ENCODE results near the gene ZP2.
A peak's percentile ranks its signal among the peaks of the same experiment; 100 is the strongest.
"Not testable (repeated sequence)": the region's sequence is repeated elsewhere in the genome, so short reads cannot be mapped to it uniquely, and the experiment has no call there.

Gene ZP2

DNA sequence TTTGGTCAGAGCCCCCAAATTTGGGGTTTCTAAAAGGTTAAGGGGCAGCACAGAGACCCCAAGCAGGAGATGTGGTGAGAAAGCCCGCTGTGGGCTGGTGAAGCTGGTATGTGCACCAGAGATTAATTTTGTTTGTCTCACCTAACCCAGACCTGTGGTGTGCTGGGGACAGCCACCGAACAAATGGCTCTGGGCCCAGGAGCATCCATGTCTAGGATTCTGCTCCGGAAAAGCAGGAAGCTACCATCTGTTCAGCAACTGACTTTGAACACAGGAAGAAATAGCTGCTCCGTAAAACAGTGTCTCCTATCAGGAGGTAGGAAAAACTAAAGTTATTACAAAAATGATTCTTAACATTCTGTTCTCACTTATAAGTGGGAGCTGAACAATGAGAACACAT, 2.7 kb upstream of the ZP2 start:
- DNase-seq (ENCODE audit: low read depth) = no peak

DNA sequence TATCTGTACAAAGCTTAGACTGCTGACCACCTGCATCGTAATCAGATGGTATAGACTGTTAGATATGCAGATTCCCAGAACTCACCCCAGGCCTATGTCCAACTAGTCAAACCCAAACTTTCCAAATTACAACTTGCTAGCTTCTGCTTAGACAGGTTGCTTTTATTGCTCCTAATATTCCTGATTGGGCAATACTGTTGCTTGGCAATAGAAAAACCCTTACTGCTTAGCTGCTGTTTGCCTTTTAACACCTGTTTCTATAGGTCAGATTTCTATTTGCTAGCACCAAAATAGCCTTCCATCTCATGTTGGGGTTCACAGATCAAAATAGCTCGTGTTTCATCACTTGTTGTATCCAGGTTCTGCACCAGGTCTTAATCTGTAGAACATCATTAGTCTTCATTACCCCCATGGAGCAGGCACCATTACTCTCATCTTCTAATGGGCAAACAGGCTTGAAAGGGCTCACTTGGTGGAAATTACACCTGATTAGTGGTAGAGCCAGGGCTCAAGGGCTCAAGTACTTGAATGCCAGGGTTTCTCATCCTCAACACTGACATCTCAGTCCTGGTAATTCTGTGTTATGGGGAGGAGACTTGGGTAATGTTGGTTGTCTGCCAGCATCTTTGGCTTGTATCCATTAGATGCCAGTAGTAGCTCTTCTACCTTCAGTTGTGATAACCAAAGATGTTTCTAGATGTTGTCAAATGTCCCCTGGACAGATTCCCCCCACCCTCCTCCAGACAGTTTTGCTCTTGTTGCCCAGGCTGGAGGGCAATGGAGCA, 2.7 kb downstream of the ZP2 start:
- no peak for DNase-seq (ENCODE audit: low read depth)

DNA sequence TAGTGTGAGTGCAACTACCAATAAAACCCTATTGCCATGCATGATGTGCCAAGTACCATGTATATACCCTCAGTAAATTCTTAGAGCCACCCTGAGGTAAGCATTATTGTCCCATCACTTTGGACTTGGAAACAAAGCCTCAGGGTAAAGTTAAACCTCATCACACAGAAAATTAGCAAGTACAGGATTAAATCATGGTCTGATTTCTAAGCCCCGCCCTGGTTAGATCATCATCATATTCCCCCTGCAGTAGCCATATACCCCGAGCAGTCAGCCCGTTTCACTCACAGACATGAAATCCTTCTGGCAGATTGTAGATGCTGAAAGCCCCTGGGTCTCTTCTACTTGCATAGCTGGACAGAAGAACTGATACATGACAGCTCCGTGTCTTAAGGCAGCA, 4.8 kb downstream of the ZP2 start:
- no peak for DNase-seq (ENCODE audit: low read depth)

DNA sequence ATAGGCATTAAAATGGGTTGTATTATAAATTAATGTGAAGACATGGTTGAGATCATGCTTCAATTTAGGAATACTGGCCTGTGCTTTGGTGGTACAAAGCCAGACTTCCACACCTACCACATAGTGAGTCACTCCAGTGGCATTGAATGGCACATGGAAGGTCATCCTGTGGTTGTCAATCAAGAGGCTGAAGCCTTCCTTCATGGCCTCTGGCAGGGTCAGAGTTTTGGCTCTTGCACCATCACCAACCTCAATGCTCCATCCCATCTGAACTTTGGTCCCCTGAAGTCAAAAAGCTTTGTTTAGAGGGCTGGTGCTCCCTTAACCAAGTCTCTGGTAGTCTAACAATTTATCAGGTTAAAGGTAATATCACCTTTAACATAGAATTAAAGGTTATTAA, 6.1 kb downstream of the ZP2 start:
- no peak for DNase-seq (ENCODE audit: low read depth)

DNA sequence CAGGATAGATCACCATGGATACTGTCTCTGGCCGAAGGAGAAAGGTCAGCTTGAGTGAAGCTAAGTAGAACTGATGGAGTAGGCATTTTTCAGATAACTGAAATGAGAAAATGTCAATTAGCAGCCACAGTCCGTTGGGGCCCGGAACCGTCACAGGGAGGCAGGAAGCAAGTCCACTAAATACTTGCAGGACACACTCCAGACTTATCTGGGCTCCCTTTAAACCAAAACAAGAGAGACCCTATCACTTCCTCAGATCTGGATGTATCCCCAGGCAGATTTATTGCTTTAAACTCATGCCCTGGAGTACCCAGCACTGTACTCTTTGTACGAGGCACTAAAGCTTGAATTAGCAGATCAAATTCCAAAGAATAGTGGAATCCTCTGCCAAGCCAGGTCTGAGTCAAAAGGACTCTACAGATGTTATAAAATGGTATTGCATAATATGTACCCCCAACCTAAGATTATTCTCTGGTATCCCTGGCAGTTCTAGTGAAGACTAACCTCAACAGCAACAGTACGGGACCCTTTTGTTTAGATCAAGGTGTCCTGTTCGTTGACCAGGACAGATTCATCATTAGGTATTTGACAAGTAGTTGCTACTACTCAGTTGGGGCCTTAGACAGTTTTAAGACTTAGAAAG, 8.1 kb downstream of the ZP2 start:
- DNase-seq (ENCODE audit: low read depth) = no peak

DNA sequence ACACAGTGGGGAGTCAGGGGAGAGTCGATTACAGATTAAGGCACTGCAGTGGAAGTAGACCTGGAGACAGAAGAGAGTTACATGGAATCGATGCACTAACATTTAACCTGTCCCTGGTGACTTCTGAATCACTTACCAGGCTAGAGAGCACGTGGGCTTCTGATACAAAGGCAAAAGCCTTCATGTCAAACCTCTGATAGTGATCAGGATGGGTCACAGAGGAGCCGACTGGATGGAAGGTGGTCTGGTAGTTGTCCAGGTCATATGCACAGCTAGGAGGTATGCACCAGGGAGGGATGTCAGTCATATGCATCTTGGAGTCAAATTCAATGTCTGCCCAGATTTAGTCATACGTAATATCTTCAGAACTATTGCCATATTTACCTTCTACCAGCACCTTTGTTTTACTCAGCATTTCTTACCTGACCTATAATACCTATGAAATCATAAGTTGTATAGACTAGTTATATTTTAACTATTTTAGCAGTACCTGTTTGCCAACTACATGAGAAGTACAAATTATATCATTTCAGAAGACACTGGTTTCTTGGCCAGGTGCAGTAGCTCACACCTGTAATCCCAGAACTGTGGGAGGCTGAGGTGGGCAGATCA, 11.7 kb downstream of the ZP2 start:
- no peak for DNase-seq (ENCODE audit: low read depth)

DNA sequence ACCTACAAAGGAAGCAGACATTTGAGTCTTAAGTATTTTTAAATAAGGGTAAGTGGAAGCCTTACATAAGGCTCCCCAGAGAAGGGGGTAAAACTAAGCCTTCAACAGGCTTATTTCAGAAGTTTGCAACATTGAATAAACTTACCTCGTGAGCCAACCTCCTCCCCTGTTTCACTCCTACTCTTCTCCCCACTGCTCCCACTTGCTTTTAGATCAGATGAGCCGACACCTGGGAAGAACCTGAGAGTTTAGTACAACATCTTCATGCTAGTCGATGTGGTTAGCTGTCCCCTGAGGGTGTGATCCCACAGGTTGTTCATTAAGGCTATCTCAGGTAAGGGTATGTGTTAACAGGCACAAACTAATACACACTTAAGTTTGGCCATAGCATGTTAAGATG, 13.8 kb downstream of the ZP2 start:
- no peak for DNase-seq (ENCODE audit: low read depth)

DNA sequence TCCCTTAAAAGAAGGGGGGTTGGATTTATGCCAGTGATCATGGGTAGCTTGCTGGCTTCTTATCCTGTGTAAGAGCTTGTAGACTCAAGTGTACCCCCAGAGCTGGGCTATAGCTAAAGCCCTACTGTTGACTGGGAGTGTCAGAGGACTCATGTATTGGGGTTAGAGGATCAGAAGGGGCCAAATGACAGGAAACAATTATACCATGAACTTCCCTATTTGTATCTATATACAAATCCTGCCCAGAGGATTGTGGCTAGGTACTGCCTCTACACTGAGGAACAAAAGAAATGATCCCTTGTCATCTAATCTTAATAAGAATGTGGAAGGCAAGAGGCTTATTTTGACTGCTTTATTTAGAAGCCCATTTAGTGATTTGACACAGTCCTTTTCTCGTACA, 14.3 kb downstream of the ZP2 start:
- no peak for DNase-seq (ENCODE audit: low read depth)

DNA sequence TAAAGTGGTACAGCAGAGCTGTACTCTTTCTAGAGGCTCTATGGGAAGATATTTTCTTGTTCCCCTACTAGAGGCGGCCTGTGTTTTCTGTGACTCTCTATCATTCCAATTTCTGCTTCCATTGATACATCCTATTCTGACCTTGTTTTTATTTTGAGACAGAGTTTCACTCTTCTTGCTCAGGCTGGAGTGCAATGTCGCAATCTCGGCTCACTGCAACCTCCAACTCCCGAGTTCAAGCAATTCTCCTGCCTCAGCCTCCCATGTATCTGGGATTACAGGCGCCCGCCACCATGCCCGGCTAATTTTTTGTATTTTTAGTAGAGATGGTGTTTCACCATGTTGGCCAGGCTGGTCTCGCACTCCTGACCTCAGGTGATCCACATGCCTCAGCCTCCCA, 16.0 kb downstream of the ZP2 start:
- not testable (repeated sequence) for DNase-seq (ENCODE audit: low read depth)

DNA sequence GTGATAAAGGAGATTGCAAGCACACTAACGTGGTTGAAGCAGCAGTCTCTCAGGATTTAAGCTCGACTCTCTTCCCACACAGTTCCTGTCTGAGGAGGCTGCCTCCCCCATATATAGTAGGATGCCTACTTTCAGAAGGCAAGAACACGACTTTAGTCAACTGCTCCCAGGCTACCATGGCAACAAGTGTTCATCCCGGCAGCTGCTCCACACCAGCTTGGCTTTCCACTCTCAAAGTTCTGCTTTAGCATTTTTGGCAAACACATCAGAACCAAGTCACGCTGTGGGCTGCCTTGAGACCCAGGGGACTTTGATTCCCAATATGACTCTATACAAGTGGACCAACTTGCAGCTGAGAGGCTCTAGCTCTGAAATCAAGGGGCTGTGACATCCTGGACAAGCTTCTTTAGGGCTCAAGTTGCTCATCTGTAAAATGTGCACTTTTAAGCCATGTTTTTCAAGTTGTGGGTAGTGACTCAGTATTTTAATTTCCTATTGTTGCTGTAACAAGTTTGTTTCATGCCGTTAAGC, 16.5 kb downstream of the ZP2 start:
- peak; percentile 22 for DNase-seq (ENCODE audit: low read depth)

DNA sequence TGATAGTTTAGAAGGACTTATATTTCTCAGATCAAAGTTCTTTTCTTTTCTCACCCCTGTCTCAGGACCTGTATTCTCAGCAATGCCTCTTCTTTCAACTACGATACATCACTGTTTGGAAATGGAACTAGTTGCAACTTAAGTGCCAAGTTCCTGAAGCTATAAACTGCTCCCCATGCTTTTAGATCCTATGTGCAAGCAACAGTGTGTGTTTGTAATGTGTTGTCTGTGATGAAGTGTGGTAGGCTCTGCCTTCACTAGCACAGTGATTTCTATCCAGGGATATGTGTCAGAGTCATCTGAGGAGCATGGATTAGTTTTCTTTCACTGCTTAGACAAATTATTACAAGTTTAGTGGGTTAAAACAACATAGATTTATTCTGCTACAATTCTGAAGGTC, 18.4 kb downstream of the ZP2 start:
- DNase-seq (ENCODE audit: low read depth) = no peak

DNA sequence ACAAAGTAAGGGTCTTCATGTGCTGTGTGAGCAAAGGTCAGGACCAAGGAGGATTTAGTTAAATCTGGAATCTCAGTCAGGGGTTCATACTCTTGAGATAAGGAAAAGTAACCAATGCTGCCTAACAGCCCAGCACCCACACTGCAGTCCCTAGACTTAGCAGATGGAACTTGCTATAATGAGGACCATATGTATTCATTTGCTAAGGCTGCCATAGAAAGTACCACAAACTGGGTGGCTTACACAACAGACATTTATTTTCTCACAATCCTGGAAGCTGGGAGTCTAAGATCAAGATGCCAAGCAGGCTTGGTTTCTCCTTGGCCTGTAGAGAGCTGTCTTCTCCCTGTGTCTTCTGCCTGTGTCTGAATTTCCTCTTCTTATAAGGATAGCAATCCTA, 20.8 kb downstream of the ZP2 start:
- DNase-seq (ENCODE audit: low read depth) = peak; percentile 60

DNA sequence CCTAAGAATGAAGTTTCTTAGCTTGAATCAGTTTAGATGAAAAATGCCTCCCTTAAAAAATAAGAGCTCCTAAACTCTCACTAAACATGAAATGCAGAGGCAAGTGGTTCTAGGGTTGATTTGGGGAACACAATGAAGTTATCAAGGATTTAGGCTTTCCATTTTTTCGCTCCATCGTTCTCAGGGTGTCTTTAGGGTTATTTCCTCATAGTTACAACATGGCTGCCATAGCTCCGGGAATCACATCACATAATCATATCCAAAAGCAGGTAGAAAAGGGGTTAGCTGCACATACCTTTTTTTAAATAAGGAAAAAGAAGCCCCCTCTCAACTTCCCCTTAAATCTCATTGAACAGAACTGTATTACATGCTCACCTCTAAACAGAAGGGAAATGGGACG, 21.4 kb downstream of the ZP2 start:
- no peak for DNase-seq (ENCODE audit: low read depth)

DNA sequence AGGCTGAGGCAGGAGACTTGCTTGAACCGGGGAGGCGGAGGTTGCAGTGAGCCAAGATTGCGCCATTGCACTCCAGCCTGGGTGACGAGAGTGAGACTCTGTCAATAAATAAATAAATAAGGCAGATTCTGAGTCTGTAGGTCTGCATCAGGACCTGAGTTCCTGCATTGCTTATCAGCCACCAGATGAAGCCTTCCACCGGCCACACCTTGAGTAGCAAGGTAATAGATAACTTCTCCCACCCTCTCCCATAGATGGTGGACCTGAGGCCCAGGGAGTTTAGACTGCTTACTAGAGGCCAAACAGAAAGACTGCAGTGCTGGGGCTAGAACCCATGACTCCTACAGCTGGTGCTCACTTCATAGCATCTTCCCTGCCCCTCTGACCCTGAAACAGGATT, 22.1 kb downstream of the ZP2 start:
- DNase-seq (ENCODE audit: low read depth) = no peak

DNA sequence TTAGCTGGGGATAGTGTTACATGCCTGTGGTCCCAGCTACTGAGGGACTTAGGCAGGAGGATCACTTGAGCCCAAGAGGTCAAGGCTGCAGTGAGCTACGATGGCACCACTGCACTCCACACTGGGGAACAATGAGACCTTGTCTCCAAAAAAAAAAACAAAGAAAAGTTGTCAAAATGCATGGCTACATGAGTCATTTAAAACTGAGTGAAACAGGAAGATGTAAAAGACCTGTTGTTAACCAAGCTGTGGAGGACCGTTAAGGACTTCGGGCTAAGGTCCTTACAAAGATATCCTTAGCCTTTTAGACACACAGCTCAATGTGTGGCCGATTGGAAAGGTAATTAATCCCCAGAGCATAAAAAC, 25.1 kb downstream of the ZP2 start:
- DNase-seq (ENCODE audit: low read depth) = no peak

DNA sequence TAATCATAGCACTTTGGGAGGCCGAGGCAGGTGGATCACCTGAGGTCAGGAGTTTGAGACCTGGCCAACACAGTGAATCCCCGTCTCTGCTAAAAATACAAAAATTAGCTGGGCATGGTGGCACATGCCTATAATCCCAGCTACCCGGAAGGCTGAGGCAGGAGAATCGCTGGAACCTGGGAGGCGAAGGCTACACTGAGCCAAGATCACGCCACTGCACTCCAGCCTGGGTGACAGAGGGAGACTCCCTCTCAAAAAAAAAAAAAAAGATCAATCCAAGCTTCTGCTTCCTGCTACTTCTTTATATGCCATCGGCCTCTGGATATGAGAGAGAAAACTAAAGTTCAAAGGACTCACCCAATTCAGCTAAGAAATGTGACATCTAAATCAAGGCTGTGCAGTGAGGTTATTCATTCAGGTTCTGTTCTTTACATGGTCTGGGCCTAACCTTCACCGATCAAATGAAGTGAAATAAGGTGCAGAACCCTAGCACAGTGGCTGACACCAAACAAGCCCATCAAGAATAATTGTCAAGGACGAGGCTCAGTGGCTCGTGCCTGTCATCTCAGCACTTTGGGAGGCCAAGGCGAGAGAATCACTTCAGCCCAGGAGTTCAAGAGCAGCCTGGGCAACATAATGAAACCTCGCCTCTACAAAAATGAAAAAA, 25.6 kb downstream of the ZP2 start:
- DNase-seq (ENCODE audit: low read depth) = no peak

DNA sequence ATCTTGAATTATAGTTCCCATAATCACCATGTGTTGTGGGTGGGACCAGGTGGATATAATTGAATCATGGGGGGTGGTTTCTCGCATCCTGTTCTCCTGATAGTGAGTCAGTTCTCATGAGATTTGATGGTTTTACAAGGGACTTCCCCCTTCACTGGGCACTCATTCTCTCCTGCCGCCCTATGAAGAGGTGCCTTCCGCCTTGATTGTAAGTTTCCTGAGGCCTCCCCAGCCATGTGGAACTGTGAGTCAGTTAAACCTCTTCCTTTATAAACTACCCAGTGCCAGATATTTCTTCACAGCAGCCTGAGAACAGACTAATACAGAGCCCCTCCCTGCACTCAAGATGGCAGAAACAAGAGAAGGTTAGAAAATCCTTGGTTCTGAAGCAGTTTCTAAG, 26.5 kb downstream of the ZP2 start:
- no peak for DNase-seq (ENCODE audit: low read depth)

DNA sequence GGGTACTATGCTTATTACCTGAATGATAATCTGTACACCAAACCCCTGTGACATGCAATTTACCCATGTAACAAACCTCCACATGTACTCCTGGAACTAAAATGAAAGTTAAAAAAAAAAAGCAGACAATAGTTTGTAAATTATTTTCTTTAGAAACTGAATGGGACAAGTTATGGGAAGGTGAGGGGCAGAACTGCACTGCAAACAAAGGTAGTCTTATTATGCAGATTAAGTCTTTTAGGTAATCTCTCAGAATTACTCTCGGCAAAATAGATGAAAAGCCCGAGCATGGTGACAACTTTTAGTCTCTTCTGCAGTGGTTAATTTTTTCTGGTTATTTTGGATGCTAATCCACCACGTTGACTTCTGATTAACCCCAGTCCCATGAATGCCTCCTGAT, 27.4 kb downstream of the ZP2 start:
- no peak for DNase-seq (ENCODE audit: low read depth)

DNA sequence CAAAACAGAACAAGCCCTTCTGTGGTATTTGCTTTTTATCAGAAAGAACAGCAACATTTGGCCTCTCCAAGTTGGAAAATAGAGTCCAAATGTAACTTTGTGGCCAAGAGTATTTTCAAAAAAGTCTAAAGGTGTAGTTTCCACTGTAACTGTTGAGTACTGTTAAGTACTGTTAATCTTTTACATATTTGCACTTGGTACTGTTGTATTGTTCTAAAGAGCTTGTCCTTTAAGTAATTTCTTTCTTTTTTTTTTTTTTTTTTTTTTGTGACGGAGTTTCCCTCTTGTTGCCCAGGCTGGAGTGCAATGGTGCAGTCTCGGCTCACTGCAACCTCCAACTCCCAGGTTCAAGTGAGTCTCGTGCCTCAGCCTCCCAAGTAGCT, 31.4 kb downstream of the ZP2 start:
- no peak for DNase-seq (ENCODE audit: low read depth)

DNA sequence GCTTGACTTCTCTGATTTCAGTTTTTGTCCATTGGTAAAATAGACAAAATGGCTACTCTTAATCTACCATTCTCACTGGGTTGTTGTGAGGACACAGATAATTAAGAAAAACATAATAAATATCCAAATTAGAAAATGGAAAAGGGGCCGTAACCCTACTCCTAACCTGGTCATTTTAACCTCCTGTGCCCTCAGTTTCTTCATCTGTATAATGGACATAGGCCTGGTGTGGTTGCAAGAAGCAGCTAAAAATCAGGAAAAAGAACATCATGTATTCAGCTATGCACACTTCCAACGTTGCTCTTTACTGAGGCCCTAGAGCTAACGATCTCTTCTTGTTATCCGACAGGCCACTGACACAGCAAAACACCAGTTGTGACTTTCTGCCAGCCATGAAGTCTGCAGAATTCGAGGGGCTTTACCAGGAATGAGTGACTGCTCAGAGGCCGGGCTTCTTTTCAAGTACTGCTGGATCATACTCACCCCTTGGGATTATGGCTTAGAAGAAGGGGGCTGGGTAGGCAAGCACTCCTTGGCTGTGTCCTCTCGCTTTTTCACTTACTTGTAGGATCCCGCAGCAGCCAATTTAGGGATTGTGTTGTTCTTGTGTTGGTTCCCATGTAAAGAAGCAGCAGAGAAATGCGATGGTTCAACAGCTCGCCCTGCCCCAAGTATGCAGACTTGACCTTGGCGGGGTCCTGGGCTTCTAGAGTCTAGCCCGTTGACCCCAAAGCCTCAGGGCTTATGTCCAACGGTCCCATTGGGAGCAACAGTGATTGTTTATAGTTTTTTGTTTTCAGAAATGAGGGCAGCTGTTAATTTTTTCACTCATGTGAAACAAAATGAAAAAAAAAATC, 32.0 kb downstream of the ZP2 start:
- no peak for DNase-seq (ENCODE audit: low read depth)

DNA sequence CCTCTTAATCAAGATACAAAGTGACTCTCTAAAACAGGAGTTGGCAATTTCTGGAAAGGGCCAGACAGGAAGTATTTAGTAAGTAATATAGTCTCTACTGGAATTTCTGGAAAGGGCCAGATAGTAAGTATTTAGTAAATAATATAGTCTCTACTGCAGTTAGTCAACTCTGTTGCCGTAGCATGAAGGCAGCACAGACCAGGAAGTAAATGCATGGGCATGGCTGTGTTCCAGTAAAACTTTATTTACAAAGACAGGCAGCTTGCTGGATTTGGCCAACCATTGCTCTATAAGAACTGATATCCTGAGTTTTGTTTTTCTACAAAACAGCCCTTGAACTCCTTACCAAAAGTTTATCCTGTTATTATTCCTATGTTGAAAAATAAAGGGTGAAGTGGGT, 36.0 kb downstream of the ZP2 start:
- no peak for DNase-seq (ENCODE audit: low read depth)

DNA sequence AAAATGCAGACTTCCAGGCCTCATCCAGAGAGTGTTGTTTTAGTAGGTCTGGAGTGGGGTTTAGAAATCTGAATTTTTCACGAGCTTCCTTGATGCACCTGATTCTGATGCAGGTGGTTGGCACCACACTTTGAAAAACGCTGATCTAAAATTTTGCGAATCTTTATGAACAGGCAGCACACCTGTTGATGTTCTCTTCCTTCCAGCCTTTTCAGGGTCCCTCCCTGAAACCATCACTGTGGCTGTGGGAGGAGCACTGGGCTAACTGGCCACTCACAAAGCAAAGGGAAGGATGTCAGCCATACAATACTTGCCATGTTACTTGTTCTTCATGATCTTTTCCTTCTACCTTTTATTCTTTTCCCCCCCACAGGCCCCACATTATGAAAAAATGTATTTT, 38.7 kb downstream of the ZP2 start:
- DNase-seq (ENCODE audit: low read depth) = no peak
